ENCODE measurements around the gene CALR3.

GRCh38 chr19:16520986-16521624, 25.1 kb upstream of the CALR3 start:
- TF ChIP-seq CTCF (IDR thresholded peaks at IDR 0.05) (no peak), EZH2 (IDR thresholded peaks at IDR 0.05) (no peak), EZH2phosphoT487 (IDR thresholded peaks at IDR 0.05) (no peak)
